Activated CD8-positive, alpha-beta T cell treated with anti-CD3 and anti-CD28 coated beads for 36 hours (primary cell): ENCODE data around the gene INSYN1. TPM values are rescaled to one million over a fixed set of nuclear protein-coding genes. Genes with fewer than 3 reads are reported as not detected.
"Not testable (repeated sequence)": the region's sequence is repeated elsewhere in the genome, so short reads cannot be mapped to it uniquely, and the experiment has no call there.

Source experiments
- ATAC-seq: fragments of 200-7000 bp; cut with Tn5 transposase; one replicate; pipeline ENCODE4 v1.10.0; 2021; ENCODE audit warnings: mild to moderate bottlenecking, moderate library complexity
- CTCF ChIA-PET: fragments of 350-600 bp; sonication (Branson Sonifier 250); formaldehyde crosslinking; loops from one replicate; lab custom pipeline; 2021; ENCODE audit warnings: antibody characterized with exemption; lab: Charles Lee
- POLR2A ChIA-PET: fragments of 350-600 bp; sonication (Branson Sonifier 250); formaldehyde crosslinking; loops from one replicate; lab custom pipeline; 2021; ENCODE audit warnings: antibody characterized with exemption; lab: Charles Lee
- DNase-seq: peaks from one replicate; pipeline ENCODE4 v3.0.0-alpha.2; 2020
- H3K27ac Mint-ChIP-seq: one replicate; pipeline ENCODE4 v1.8.0; 2021; ENCODE audit warnings: mild to moderate bottlenecking, mixed read lengths
- H3K27me3 Mint-ChIP-seq: one replicate; pipeline ENCODE4 v1.8.0; 2021; ENCODE audit warnings: mixed read lengths
- H3K36me3 Mint-ChIP-seq: one replicate; pipeline ENCODE4 v1.8.0; 2021; ENCODE audit warnings: low read depth, mixed read lengths
- H3K4me1 Mint-ChIP-seq: one replicate; pipeline ENCODE4 v1.8.0; 2021; ENCODE audit warnings: low read depth, mixed read lengths
- H3K4me3 Mint-ChIP-seq: one replicate; pipeline ENCODE4 v1.8.0; 2021; ENCODE audit warnings: mild to moderate bottlenecking, moderate library complexity, mixed read lengths
- H3K9me3 Mint-ChIP-seq: one replicate; pipeline ENCODE4 v1.8.0; 2021; ENCODE audit warnings: mixed read lengths
- intact Hi-C: fragments of 100-400 bp; cut with micrococcal nuclease; formaldehyde crosslinking; loops from one replicate; pipeline ENCODE4 v1.10.0; 2022
- total RNA-seq, 2 experiments: library from RNA; stranded (reverse); gene quantifications; one replicate each; pipeline ENCODE4 v1.2.3, GENCODE V29; 2021
- TF ChIP-seq, protein P1 (sequence below): fragments of 200-600 bp; IDR thresholded peaks from one replicate; pipeline ENCODE4 v1.8.0; 2022; ENCODE audit warnings: antibody characterized with exemption, mild to moderate bottlenecking

Gene INSYN1
- total RNA-seq, 2 experiments from 2014 or later = not detected

DNA sequence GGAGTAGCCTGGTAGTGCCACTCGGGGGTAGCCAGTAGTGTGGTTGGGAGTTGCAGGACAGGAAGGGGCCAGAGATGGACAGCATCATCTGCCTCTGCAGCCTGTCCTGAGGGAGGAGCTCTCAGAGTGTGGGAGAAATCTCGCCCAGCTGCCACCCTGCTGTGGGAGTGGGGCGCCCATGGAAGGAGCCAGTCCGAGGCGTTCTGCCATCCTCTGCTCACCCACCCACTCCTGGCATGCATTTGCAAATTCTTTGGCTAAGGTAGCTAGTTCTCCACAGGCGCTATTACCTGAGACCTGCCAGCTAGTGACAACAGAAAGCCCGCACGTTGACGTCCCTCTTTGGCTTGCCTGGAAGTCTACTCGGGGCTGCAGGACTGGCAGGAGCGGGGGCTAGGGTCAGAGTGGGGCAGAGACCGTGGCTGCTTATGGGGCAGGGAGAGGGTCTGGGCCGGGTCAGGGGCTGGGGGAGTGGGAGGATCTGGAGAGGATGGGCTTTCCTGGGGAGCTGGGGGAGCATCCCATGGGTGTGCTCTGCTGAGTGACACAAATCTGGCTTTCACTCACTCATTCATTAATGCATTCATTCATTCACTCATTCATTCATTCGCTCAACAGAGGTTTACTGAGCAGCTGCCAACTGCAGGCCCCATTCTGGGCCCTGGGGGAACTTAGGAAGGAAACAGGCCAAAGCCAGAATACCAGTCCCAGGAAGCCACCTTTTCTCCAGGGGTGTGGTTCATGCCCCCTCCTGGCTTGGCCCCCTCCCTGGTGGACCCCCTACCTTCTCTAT lies 44.4 kb upstream of the INSYN1 start:
- no peak overlapping the region for H3K27ac Mint-ChIP-seq
- DNase-seq (no peak), ATAC-seq (no peak)
- TF ChIP-seq, protein P1, sequence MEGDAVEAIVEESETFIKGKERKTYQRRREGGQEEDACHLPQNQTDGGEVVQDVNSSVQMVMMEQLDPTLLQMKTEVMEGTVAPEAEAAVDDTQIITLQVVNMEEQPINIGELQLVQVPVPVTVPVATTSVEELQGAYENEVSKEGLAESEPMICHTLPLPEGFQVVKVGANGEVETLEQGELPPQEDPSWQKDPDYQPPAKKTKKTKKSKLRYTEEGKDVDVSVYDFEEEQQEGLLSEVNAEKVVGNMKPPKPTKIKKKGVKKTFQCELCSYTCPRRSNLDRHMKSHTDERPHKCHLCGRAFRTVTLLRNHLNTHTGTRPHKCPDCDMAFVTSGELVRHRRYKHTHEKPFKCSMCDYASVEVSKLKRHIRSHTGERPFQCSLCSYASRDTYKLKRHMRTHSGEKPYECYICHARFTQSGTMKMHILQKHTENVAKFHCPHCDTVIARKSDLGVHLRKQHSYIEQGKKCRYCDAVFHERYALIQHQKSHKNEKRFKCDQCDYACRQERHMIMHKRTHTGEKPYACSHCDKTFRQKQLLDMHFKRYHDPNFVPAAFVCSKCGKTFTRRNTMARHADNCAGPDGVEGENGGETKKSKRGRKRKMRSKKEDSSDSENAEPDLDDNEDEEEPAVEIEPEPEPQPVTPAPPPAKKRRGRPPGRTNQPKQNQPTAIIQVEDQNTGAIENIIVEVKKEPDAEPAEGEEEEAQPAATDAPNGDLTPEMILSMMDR = no peak
- H3K27me3 Mint-ChIP-seq = no peaks in the 10 kb centered on the region
- H3K4me1 Mint-ChIP-seq = no peaks in the 10 kb centered on the region
- ChIA-PET CTCF (no interaction called here), POLR2A (no interaction called here)
- no peaks in the 10 kb centered on the region for H3K36me3 Mint-ChIP-seq
- H3K4me3 Mint-ChIP-seq = no peak overlapping the region
- H3K9me3 Mint-ChIP-seq = no peaks in the 10 kb centered on the region
- intact Hi-C loops = no loop called here

DNA sequence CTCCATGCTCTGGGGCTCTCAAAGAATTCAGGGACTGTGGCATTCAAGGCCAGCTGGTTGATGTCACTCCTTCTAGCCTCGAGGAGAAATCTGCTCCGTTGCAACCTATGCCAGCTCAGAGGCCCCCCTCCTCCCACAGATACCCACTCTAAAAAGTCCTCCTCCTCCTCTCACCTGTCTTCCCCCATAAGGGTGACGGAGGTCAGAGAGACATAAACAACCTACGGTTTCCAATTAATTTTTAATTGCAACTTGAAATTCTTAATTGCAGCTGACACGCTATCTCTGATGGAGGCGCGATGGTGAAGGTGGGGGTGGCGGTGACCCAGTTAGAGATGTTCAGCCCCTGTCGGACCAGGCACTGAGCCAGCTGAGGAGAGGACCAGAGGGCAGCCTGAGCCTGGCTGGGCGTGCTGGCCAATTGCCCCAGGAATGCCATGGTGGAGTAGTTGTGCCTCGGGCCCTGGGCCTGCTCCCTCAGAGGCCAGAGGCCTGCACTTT lies 43.2 kb upstream of the INSYN1 start:
- H3K4me1 Mint-ChIP-seq = no peaks in the 10 kb centered on the region
- no peak overlapping the region for H3K27ac Mint-ChIP-seq
- ChIA-PET CTCF (interaction anchor here (1.4 kb wide), 1 partner anchor 10 kb away, joined by 3 read pairs; no protein-coding TSS in a partner anchor), POLR2A (no interaction called here)
- intact Hi-C loops = no loop called here
- ATAC-seq (no peak), DNase-seq (no peak)
- no peaks in the 10 kb centered on the region for H3K9me3 Mint-ChIP-seq
- no peaks in the 10 kb centered on the region for H3K27me3 Mint-ChIP-seq
- no peak overlapping the region for H3K4me3 Mint-ChIP-seq
- TF ChIP-seq, protein P1 = no peak
- no peaks in the 10 kb centered on the region for H3K36me3 Mint-ChIP-seq

DNA sequence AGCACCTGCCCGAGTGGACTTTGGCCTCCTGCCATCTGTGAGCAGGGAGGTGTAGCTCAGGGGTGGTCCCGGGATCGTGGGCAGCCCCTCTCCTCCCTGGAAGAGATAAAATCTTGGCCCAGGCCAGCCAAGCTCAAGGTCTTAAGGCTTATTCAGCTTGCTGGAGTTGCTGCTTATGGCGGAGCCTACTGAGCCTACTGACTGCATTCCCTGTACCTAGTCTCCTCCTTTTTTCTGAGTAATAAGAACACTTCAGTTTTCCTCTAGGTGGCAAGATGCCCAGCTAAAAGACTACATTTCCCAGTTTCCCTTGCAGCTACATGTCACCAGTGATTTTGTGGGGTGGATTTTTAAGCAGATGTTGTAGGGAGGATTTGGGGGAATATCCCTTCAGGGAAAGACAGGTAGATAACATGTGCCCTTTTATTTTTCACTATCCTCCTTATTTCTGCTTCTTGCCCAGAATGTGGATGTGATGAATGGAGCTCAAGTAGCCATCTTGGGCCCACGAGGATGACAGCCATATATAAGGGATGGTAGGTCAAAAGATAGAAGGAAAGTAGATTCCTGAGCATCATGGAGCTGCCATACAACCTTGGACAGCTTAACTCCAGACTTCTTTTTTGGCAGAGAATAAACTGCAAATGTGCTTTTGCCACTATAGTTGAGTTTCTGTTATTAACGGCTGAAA lies 41.4 kb upstream of the INSYN1 start:
- Mint-ChIP-seq H3K36me3 (no peaks in the 10 kb centered on the region), H3K4me3 (no peak overlapping the region), H3K27ac (no peak overlapping the region), H3K4me1 (no peaks in the 10 kb centered on the region), H3K27me3 (no peaks in the 10 kb centered on the region), H3K9me3 (no peaks in the 10 kb centered on the region)
- CTCF ChIA-PET = no interaction called here
- TF ChIP-seq, protein P1 = no peak
- no peak for ATAC-seq
- intact Hi-C loops = no loop called here
- POLR2A ChIA-PET = no interaction called here
- DNase-seq = no peak

DNA sequence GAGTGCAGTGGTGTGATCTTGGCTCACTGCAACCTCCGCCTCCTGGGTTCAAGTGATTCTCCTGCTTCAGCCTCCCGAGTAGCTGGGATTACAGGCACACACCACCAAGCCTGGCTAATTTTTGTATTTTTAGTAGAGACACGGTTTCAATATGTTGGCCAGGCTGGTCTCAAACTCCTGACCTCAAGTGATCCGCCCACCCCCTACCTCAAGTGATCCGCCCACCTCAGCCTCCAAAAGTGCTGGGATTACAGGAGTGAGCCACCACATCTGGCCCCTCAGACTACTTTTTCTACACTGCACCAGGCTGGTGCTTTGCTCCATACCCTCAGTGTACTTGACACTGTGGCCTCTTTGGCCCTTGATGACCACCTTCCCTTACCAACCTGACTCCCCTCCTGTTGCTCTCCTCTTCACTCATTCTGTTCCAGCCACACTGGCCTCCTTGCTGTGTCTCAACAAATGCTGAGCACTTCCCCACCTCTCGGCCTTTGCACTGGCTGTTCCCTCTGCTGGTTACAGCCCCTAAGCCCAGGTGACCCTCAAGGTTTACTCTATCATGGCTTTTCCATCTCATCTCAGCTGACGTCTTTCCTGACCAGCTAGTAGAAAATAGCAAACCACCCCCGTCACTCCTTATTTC lies 39.9 kb upstream of the INSYN1 start:
- H3K4me1 Mint-ChIP-seq, H3K4me3 Mint-ChIP-seq, POLR2A ChIA-PET, DNase-seq, intact Hi-C loops, H3K27me3 Mint-ChIP-seq, H3K9me3 Mint-ChIP-seq, H3K36me3 Mint-ChIP-seq, ATAC-seq, H3K27ac Mint-ChIP-seq: not testable (repeated sequence)
- CTCF ChIA-PET = interaction anchor here (1.0 kb wide), 1 partner anchor 135 kb away, joined by 3 read pairs; no protein-coding TSS in a partner anchor

DNA sequence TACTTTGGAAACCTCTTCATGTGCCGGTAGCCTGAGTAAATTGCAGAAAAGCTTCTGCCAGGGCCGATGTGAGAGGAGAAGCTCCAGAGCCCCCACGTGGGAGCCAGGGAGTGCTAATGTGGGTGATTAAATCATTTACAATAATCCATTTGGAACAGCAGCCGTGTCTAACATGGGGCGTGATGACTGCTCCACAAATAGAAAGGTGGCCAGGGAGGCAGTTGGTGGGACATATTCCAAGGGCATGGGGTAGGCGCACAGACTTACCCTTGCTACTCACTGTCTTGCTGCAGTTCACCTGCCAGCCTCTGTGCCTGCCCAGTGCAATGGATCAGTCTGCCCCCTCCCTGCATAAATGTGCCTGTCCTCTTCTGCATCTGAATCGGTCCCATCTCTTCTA lies 39.3 kb upstream of the INSYN1 start:
- ATAC-seq (no peak), DNase-seq (no peak)
- no peaks in the 10 kb centered on the region for H3K27me3 Mint-ChIP-seq
- no peak overlapping the region for H3K4me3 Mint-ChIP-seq
- no peaks in the 10 kb centered on the region for H3K9me3 Mint-ChIP-seq
- H3K27ac Mint-ChIP-seq = no peak overlapping the region
- H3K4me1 Mint-ChIP-seq = no peaks in the 10 kb centered on the region
- intact Hi-C loops = no loop called here
- TF ChIP-seq, protein P1 = no peak
- ChIA-PET POLR2A (no interaction called here), CTCF (no interaction called here)
- no peaks in the 10 kb centered on the region for H3K36me3 Mint-ChIP-seq
